Uterus (tissue), 4 donors: ENCODE measurements around the gene RAE1. TPM values are rescaled to one million over a fixed set of nuclear protein-coding genes. Genes with fewer than 3 reads are reported as not detected.

Experiments used
- DNase-seq, 2 donors: peaks; one replicate each; pipeline ENCODE4 v3.0.0-alpha.2; 2019 to 2020
- H3K27ac ChIP-seq, 2 donors: fragments of 200-600 bp; sonication (generic); 1 replicate in 1 of 2; 2 replicates in 1 of 2; pipeline ENCODE4 v1.5.1; 2016 to 2018
- H3K27me3 ChIP-seq, 2 donors: fragments of 200-600 bp; sonication (generic); one replicate each; pipeline ENCODE4 v1.5.1; 2018 to 2019; ENCODE audit warnings: control low read depth in 1 of 2
- H3K36me3 ChIP-seq, 2 donors: fragments of 200-600 bp; sonication (generic); one replicate each; pipeline ENCODE4 v1.5.1; 2019; ENCODE audit warnings: control low read depth in 1 of 2
- H3K4me1 ChIP-seq, 2 donors: fragments of 200-600 bp; sonication (generic); one replicate each; pipeline ENCODE4 v1.5.1; 2018 to 2019; ENCODE audit warnings: control low read depth in 1 of 2
- H3K4me3 ChIP-seq, 2 donors: fragments of 200-600 bp; sonication (generic); 1 replicate in 1 of 2; 2 replicates in 1 of 2; pipeline ENCODE4 v1.5.1; 2018 to 2019; ENCODE audit warnings: mild to moderate bottlenecking in 1 of 2
- H3K9me3 ChIP-seq, 2 donors: fragments of 200-600 bp; sonication (generic); one replicate each; pipeline ENCODE4 v1.5.1; 2019; ENCODE audit warnings: control low read depth in 1 of 2
- POLR2A ChIP-seq, 2 donors: fragments of 450-650 bp; IDR thresholded peaks; one replicate each; pipeline ENCODE4 v1.6.1; 2016; ENCODE audit warnings: antibody characterized with exemption in 2 of 2, mild to moderate bottlenecking in 1 of 2, moderate library complexity in 1 of 2
- intact Hi-C: fragments of 100-400 bp; cut with DNase I; formaldehyde crosslinking; loops from one replicate; pipeline ENCODE4 v1.15.1; 2023; ENCODE audit warnings: low total_unique reads
- total RNA-seq, 4 donors: library from RNA; depleted of rRNA in 3 of 4; stranded (reverse); fragments of >200 nt in 3 of 4; gene quantifications; one replicate each; pipeline versions ENCODE4 v1.1.0 to v1.2.4, GENCODE V29; 2014 to 2023
- TF ChIP-seq, protein P1 (sequence below), 4 experiments: fragments of 200-600 bp in 2 of 4; fragments of 450-650 bp in 2 of 4; sonication (generic) in 2 of 4; IDR thresholded peaks; one replicate each; pipeline ENCODE4 v1.5.1; 2016 to 2019; ENCODE audit warnings: antibody characterized with exemption in 4 of 4, mild to moderate bottlenecking in 2 of 4, moderate library complexity in 1 of 4
- donor health status: DM: yes; HTN: yes; CAD: no.

RAE1 gene
- total RNA-seq, 4 donors from 2014 or later: 23.4 to 72.0 (median 36.0) TPM

DNA sequence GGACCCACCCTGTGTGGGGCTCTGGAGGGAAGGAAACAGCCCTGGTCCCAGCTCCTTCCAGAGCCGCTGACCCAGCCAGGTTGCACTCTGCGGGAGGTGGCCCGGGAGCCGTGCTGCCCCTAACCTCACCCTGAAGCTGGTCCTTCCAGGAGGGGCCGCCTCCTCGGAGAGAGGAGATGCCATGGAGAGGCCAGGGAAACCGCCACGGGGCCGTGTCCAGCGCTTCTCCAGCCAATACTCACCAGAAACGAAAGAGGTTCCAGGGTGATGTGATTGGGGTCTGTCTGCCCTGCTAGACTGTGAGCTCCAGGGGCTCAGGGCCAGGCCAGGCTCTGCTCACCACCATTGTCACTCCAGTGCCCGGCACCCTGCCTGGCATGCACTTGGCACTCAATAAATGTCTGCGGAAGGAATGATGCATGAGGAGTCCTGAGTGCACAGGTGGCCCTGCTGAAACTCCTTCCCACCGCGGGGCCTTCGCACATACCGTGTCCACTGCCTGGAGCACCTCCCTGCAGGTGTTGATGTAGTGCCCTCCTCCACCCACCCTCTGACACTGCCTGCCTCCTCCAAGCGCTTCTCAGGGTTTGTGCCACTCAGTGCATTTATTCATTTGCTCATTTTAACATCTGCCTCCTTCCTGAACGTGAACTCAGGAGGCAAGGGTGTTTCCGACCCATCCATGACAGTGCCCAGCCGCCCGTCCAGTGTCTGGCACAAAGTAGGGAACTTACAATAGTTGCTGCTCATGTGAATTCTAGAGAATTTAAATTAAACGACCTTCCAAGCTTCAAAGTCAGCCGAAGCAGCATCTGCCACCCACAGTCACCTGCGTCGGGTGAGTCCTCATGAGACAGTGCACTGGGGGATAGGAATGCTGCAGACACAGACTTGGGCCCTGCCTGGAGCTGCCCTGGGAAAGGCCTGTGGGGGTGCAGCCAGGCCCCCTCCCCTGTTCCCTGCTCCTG is 70.5 kb downstream of the RAE1 start:
- intact Hi-C loops: no loop called here
- Histone ChIP-seq H3K27me3 (no peaks in the 10 kb centered on the region), H3K36me3 (no peaks in the 10 kb centered on the region), H3K9me3 (no peaks in the 10 kb centered on the region), H3K4me1 (no peaks in the 10 kb centered on the region), H3K4me3 (no peak overlapping the region), H3K27ac (no peak overlapping the region)
- no peak for DNase-seq
- TF ChIP-seq POLR2A (IDR thresholded peaks at IDR 0.05): no peak
- TF ChIP-seq, protein P1, sequence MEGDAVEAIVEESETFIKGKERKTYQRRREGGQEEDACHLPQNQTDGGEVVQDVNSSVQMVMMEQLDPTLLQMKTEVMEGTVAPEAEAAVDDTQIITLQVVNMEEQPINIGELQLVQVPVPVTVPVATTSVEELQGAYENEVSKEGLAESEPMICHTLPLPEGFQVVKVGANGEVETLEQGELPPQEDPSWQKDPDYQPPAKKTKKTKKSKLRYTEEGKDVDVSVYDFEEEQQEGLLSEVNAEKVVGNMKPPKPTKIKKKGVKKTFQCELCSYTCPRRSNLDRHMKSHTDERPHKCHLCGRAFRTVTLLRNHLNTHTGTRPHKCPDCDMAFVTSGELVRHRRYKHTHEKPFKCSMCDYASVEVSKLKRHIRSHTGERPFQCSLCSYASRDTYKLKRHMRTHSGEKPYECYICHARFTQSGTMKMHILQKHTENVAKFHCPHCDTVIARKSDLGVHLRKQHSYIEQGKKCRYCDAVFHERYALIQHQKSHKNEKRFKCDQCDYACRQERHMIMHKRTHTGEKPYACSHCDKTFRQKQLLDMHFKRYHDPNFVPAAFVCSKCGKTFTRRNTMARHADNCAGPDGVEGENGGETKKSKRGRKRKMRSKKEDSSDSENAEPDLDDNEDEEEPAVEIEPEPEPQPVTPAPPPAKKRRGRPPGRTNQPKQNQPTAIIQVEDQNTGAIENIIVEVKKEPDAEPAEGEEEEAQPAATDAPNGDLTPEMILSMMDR (IDR thresholded peaks at IDR 0.05): no peak

DNA sequence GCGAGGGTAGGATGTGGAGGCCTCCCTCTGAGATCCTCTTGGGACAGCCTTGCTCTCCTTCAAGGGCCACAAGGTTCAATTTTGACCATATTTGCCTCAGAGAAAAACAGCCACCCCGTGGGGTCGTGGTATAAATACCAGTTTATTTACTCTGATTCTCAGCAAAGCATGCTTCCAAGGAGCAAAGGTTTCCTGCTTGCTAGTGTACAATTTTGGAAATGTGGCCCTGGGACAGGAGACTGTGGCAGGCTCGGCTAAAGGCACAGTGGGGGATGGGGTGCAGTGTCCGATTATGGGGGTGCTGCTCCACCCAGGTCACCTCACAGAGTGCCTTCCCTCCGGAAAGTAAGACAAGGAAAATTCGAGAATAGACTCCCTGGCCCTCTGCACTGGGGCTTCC is 71.2 kb downstream of the RAE1 start:
- Histone ChIP-seq H3K4me1 (no peaks in the 10 kb centered on the region), H3K27ac (no peak overlapping the region), H3K9me3 (no peaks in the 10 kb centered on the region), H3K4me3 (no peak overlapping the region), H3K36me3 (no peaks in the 10 kb centered on the region), H3K27me3 (no peaks in the 10 kb centered on the region)
- TF ChIP-seq, protein P1 (IDR thresholded peaks at IDR 0.05): no peak
- DNase-seq: no peak
- intact Hi-C loops: no loop called here

DNA sequence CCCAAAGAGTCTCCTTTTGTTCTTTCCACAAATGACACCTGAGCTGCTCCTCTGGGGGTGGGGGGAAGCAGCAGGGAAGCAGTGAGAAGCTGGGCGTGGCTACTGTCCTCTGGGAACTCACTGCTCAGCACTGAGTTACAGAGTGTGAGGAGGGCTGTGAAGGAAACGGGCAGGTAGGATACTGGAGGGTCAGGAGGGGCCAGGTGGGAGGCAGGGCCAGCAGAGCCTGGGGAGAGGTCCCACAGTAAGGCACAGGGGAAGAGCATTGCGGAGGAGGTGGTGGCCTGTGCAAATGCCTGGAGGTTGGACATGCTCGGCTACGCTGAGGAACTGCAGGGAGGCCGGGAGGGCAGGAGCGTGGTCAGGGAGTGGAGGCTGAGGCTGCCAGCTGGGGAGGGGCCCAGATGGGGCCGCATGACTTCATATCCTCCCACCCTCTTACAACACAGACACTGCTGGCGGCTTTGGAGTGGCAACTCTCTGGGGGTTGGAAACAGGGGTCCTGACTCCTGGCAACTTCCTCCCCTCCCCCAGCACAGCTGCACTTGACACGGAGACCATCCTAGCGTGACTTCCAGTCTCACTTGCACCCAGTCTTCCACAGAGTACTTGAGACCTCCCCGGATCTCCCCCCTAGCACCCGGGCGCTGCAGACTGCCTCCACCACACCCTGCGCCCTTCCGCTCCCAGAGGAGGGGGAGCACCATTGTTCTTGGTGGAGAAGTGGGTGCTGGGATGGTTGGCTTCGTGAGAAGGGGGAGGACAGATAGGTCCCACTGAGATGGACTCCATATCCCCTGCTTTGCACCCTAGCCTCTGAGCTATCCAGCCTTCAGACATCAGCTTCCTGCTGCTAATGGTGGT is 74.3 kb downstream of the RAE1 start:
- TF ChIP-seq, protein P1 (IDR thresholded peaks at IDR 0.05): no peak
- no peak for TF ChIP-seq POLR2A (IDR thresholded peaks at IDR 0.05)
- Histone ChIP-seq H3K9me3 (no peaks in the 10 kb centered on the region), H3K27me3 (no peaks in the 10 kb centered on the region), H3K4me3 (no peak overlapping the region), H3K4me1 (no peaks in the 10 kb centered on the region), H3K36me3 (no peaks in the 10 kb centered on the region), H3K27ac (no peak overlapping the region)
- intact Hi-C loops: no loop called here
- DNase-seq: no peak

DNA sequence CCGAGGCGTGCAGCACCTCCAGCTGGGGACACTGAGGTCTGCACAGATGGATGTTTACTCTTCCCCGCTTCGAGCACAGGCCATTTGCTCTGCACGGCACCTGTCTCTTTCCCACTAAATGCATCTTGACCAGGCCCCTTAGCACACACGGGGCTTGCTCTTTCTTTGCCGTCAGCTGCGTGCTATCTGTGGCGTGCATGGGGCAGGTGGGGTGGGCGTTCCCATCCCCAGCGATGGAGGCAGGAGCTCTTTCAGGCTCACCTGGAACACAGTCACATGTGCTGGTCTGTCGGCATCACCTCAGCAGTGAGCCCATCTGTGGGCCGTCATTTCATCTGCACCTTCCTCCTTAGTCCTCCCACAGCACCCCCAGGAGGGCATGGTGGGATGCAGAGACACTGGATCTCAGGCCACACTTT is 75.2 kb downstream of the RAE1 start:
- TF ChIP-seq, protein P1 (IDR thresholded peaks at IDR 0.05): no peak
- no peak for TF ChIP-seq POLR2A (IDR thresholded peaks at IDR 0.05)
- intact Hi-C loops: no loop called here

More for the DNA sequence above, 75.2 kb downstream of the RAE1 start:
- H3K9me3 ChIP-seq: no peaks in the 10 kb centered on the region
- no peak for DNase-seq
- H3K4me1 ChIP-seq: no peaks in the 10 kb centered on the region
- no peaks in the 10 kb centered on the region for H3K27me3 ChIP-seq
- H3K27ac ChIP-seq: no peak overlapping the region
- H3K36me3 ChIP-seq: no peaks in the 10 kb centered on the region
- H3K4me3 ChIP-seq: no peak overlapping the region
